Activated CD4-positive, alpha-beta T cell treated with anti-CD3 and anti-CD28 coated beads, Interleukin-2, amount 10 ng/mL, durations not matched to agents 7 days and 5 days (primary cell): Measurements from ENCODE around the gene PCBD1. TPM values are rescaled to one million over a fixed set of nuclear protein-coding genes. Genes with fewer than 3 reads are reported as not detected.

Experiments used
- total RNA-seq, 2 experiments: library from RNA; stranded (reverse); gene quantifications; one replicate each; pipeline ENCODE4 v1.2.3, GENCODE V29; 2021

PCBD1 gene
- total RNA-seq, 2 experiments from 2014 or later, result 21.4 to 21.8 TPM

Other genes starting within 250 kb of the PCBD1 start
- gene ADAMTS14, start 216.1 kb downstream of the PCBD1 start, total RNA-seq, result not detected
- gene TBATA, start 103.2 kb downstream of the PCBD1 start, total RNA-seq, result not detected
- gene SGPL1, start 72.6 kb downstream of the PCBD1 start, total RNA-seq, result 10 to 100 TPM; 19.7 to 22.3 TPM